Stimulated activated CD4-positive, alpha-beta T cell treated with anti-CD3 and anti-CD28 coated beads, Interleukin-12 subunit alpha, Interleukin-12 subunit beta, amount 100 ng/mL, for 24 hours (primary cell): ENCODE data around the gene ADH6.
"Not testable (repeated sequence)": the region's sequence is repeated elsewhere in the genome, so short reads cannot be mapped to it uniquely, and the experiment has no call there.

Experiments
- DNase-seq, 2 experiments: peaks; one replicate each; pipeline ENCODE4 v3.0.0-alpha.2; 2020; ENCODE audit warnings: low read depth in 2 of 2

Gene ADH6

GRCh38 chr4:99219072-99219471 lies at the start of gene ADH6:
Gene ADH6, minus strand, starts transcription at chr4:99219246. Its CDS starts 94 bp downstream, at chr4:99219152.
- no peak for DNase-seq

- no peak for DNase-seq
Observed at GRCh38 chr4:99264927-99265326, 45.9 kb upstream of the ADH6 start.

GRCh38 chr4:99252746-99253145 lies 33.7 kb upstream of the ADH6 start:
- no peak for DNase-seq

- no peak for DNase-seq
Observed at GRCh38 chr4:99248714-99249113, 29.7 kb upstream of the ADH6 start.

- no peak for DNase-seq
Observed at GRCh38 chr4:99235955-99236354, 16.9 kb upstream of the ADH6 start.

- DNase-seq: no peak
Observed at GRCh38 chr4:99234331-99235010, 15.4 kb upstream of the ADH6 start.

GRCh38 chr4:99233397-99233796 lies 14.4 kb upstream of the ADH6 start:
- not testable (repeated sequence) for DNase-seq

- not testable (repeated sequence) for DNase-seq
Observed at GRCh38 chr4:99228706-99229105, 9.7 kb upstream of the ADH6 start.

GRCh38 chr4:99227646-99228045 lies 8.6 kb upstream of the ADH6 start:
- not testable (repeated sequence) for DNase-seq

- DNase-seq: no peak
Observed at GRCh38 chr4:99221980-99222379, 2.9 kb upstream of the ADH6 start.

- no peak for DNase-seq
Observed at GRCh38 chr4:99219479-99219878, 433 bp upstream of the ADH6 start.

GRCh38 chr4:99215521-99215920 lies 3.5 kb downstream of the ADH6 start:
- no peak for DNase-seq

GRCh38 chr4:99210789-99211188 lies 8.3 kb downstream of the ADH6 start:
- DNase-seq: no peak

GRCh38 chr4:99209671-99210070 lies 9.4 kb downstream of the ADH6 start:
- DNase-seq: no peak

GRCh38 chr4:99208719-99209075 lies 10.3 kb downstream of the ADH6 start:
- no peak for DNase-seq

GRCh38 chr4:99207911-99208718 lies 10.9 kb downstream of the ADH6 start:
- no peak for DNase-seq

- DNase-seq: no peak
Observed at GRCh38 chr4:99207069-99207743, 11.8 kb downstream of the ADH6 start.

GRCh38 chr4:99205153-99205979 lies 13.7 kb downstream of the ADH6 start:
- DNase-seq: no peak

GRCh38 chr4:99202536-99202935 lies 16.5 kb downstream of the ADH6 start:
- DNase-seq: no peak

GRCh38 chr4:99202094-99202493 lies 17.0 kb downstream of the ADH6 start:
- DNase-seq: no peak

GRCh38 chr4:99201690-99202089 lies 17.4 kb downstream of the ADH6 start:
- DNase-seq: no peak

GRCh38 chr4:99200138-99200537 lies 18.9 kb downstream of the ADH6 start:
- DNase-seq: no peak
